SK-N-SH treated with all-trans-retinoic acid at 6 μM for 48 hours (cell line): ENCODE measurements around the gene CCDC93.

Experiments
- ATAC-seq: fragments of 200-7000 bp; cut with Tn5 transposase; 3 replicates; pipeline ENCODE4 v1.9.1; 2020; ENCODE audit warnings: mild to moderate bottlenecking, moderate library complexity
- ARNTL ChIP-seq: fragments of 450-650 bp; formaldehyde crosslinking; IDR thresholded peaks from 2 replicates; pipeline ENCODE4 v1.5.0; 2020; ENCODE audit warnings: low read depth, mild to moderate bottlenecking, moderate library complexity, borderline replicate concordance
- BACH2 ChIP-seq: fragments of 250-450 bp; sonication (Bioruptor Pico); IDR thresholded peaks from 2 replicates; pipeline ENCODE4 v1.9.0; 2021; ENCODE audit warnings: mild to moderate bottlenecking, borderline replicate concordance
- CSDC2 ChIP-seq: fragments of 250-450 bp; sonication (Bioruptor Pico); IDR thresholded peaks from 2 replicates; pipeline ENCODE4 v1.5.0; 2020; ENCODE audit warnings: mild to moderate bottlenecking, moderate library complexity
- GLIS3 ChIP-seq: fragments of 250-450 bp; sonication (Bioruptor Pico); IDR thresholded peaks from 2 replicates; pipeline ENCODE4 v1.5.0; 2020; ENCODE audit warnings: mild to moderate bottlenecking, moderate library complexity
- OSR1 ChIP-seq: fragments of 250-450 bp; sonication (Bioruptor Pico); IDR thresholded peaks from 2 replicates; pipeline ENCODE4 v1.8.0; 2022; ENCODE audit warnings: moderate library complexity, mild to moderate bottlenecking, inconsistent platforms
- PPARA ChIP-seq: fragments of 250-450 bp; sonication (Bioruptor Pico); IDR thresholded peaks from 2 replicates; pipeline ENCODE4 v1.5.0; 2020; ENCODE audit warnings: mild to moderate bottlenecking, borderline replicate concordance
- RARB ChIP-seq: fragments of 250-450 bp; sonication (Bioruptor Pico); IDR thresholded peaks from 2 replicates; pipeline ENCODE4 v1.8.0; 2021; ENCODE audit warnings: mild to moderate bottlenecking, moderate library complexity
- SNAI2 ChIP-seq: fragments of 250-450 bp; sonication (Bioruptor Pico); IDR thresholded peaks from 2 replicates; pipeline ENCODE4 v1.5.0; 2020; ENCODE audit warnings: mild to moderate bottlenecking, moderate library complexity
- TCF4 ChIP-seq: fragments of 250-450 bp; sonication (Bioruptor Pico); IDR thresholded peaks from 2 replicates; pipeline ENCODE4 v1.8.0; 2021; ENCODE audit warnings: mild to moderate bottlenecking, moderate library complexity, borderline replicate concordance
- TOX ChIP-seq: fragments of 250-450 bp; sonication (Bioruptor Pico); IDR thresholded peaks from 2 replicates; pipeline ENCODE4 v1.8.0; 2021; ENCODE audit warnings: mild to moderate bottlenecking, moderate library complexity, borderline replicate concordance
- ZC3H10 ChIP-seq: fragments of 250-450 bp; sonication (Bioruptor Pico); IDR thresholded peaks from 2 replicates; pipeline ENCODE4 v1.5.1; 2021; ENCODE audit warnings: mild to moderate bottlenecking, moderate library complexity
- ZFP30 ChIP-seq: fragments of 450-650 bp; formaldehyde crosslinking; IDR thresholded peaks from 2 replicates; pipeline ENCODE4 v1.5.0; 2022; ENCODE audit warnings: mild to moderate bottlenecking, moderate library complexity
- ZNF565 ChIP-seq: fragments of 450-650 bp; formaldehyde crosslinking; conservative IDR thresholded peaks from 2 replicates; pipeline ENCODE4 v1.5.0; 2020; ENCODE audit warnings: low read depth, mild to moderate bottlenecking, moderate library complexity
- ZNF70 ChIP-seq: fragments of 450-650 bp; formaldehyde crosslinking; IDR thresholded peaks from 2 replicates; pipeline ENCODE4 v1.5.0; 2020; ENCODE audit warnings: mild to moderate bottlenecking, moderate library complexity
- ZNF8 ChIP-seq: fragments of 450-650 bp; formaldehyde crosslinking; IDR thresholded peaks from 2 replicates; pipeline ENCODE4 v1.5.0; 2020; ENCODE audit warnings: mild to moderate bottlenecking, moderate library complexity
- TF ChIP-seq, protein P1 (sequence below): fragments of 250-450 bp; sonication (Bioruptor Pico); IDR thresholded peaks from 2 replicates; pipeline ENCODE4 v1.8.0; 2020; ENCODE audit warnings: mild to moderate bottlenecking, moderate library complexity, borderline replicate concordance
- TF ChIP-seq, protein P2 (sequence below): fragments of 250-450 bp; sonication (Bioruptor Pico); IDR thresholded peaks from 2 replicates; pipeline ENCODE4 v1.5.1; 2021; ENCODE audit warnings: mild to moderate bottlenecking, moderate library complexity
- TF ChIP-seq, protein P3 (sequence below): fragments of 250-450 bp; sonication (Bioruptor Pico); IDR thresholded peaks from 2 replicates; pipeline ENCODE4 v1.5.0; 2020; ENCODE audit warnings: mild to moderate bottlenecking, moderate library complexity
- TF ChIP-seq, protein P4 (sequence below): fragments of 250-450 bp; sonication (Bioruptor Pico); IDR thresholded peaks from 2 replicates; pipeline ENCODE4 v1.5.1; 2020; ENCODE audit warnings: low read depth, mild to moderate bottlenecking, moderate library complexity
- TF ChIP-seq, protein P5 (sequence below): fragments of 250-450 bp; sonication (Bioruptor Pico); IDR thresholded peaks from 2 replicates; pipeline ENCODE4 v1.8.0; 2021; ENCODE audit warnings: low read depth, mild to moderate bottlenecking, moderate library complexity, borderline replicate concordance

CCDC93 gene

DNA sequence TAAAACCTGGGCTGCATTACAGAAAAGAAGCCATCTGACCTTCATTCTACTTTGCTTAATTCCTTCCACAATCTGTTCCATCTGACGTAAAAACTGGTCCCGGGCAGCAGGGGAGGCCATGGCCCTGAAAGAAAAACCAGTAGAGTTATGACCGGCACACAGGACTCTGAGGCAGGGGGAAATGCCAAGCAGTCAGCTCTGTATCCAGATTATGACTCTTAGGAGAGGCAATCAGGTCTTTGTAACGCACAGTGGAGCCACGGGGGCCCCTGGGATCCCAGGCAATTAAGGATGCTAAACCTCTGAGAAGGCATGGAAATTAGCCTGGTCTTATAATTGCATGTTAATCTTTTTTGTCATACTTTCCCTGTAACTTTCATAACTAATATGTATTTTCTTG lies 78.4 kb downstream of the CCDC93 start (continued):
- TF ChIP-seq ZNF565 (CRISPR knock-in tag): no peak

DNA sequence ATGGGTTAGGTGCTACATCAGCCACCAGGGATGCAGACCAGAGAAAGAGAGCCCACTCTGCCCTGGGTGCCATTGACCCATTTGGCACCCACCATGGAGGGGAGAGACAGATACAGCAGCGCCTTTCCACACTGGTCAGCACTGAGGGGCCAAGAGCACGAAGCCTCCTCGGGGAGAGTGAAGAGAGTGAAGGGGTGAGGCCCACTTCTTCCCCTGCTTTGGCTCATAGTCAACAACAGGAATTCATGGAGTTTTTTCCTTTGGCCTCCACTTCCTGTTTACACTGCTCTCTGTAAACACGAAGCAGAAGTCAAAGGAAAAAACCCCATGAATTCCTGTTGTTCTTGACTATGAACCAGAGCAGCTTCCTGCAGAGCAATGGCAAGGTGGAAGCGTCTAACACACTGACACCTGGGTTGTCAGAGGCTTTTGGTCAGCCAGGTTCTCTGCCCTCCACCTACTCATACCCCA lies 80.0 kb downstream of the CCDC93 start:
- TF ChIP-seq TOX (CRISPR knock-in tag): no peak
- no peak for TF ChIP-seq CSDC2 (CRISPR knock-in tag)
- TF ChIP-seq SNAI2 (CRISPR knock-in tag): no peak
- ATAC-seq: no peak

DNA sequence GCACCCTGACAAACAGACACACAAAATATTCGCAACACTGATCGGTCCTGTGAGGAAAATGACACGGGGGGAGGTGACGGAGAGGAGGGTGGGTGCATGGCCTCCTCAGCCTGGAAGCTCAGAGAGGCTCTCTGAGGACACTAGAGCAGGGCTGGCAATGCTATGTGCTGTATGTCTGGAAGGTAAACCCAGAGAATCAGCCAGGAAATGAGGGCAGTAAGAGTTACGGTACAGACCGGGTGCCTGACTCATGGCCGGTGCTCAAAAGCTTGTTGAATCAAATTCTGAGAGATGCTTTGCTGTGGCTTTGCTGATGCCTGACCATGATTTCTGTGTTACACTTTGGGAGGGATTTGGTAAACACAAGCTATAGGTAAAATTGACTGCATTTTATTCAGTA lies 81.9 kb downstream of the CCDC93 start:
- no peak for ATAC-seq
- TF ChIP-seq ARNTL: no peak
- TF ChIP-seq PPARA (CRISPR knock-in tag): no peak
- no peak for TF ChIP-seq CSDC2 (CRISPR knock-in tag)
- TF ChIP-seq GLIS3: no peak
- TF ChIP-seq ZNF565 (CRISPR knock-in tag): no peak
- no peak for TF ChIP-seq RARB
- TF ChIP-seq BACH2: no peak
- TF ChIP-seq ZC3H10 (CRISPR knock-in tag): no peak
- no peak for TF ChIP-seq SNAI2 (CRISPR knock-in tag)
- TF ChIP-seq, protein P1, sequence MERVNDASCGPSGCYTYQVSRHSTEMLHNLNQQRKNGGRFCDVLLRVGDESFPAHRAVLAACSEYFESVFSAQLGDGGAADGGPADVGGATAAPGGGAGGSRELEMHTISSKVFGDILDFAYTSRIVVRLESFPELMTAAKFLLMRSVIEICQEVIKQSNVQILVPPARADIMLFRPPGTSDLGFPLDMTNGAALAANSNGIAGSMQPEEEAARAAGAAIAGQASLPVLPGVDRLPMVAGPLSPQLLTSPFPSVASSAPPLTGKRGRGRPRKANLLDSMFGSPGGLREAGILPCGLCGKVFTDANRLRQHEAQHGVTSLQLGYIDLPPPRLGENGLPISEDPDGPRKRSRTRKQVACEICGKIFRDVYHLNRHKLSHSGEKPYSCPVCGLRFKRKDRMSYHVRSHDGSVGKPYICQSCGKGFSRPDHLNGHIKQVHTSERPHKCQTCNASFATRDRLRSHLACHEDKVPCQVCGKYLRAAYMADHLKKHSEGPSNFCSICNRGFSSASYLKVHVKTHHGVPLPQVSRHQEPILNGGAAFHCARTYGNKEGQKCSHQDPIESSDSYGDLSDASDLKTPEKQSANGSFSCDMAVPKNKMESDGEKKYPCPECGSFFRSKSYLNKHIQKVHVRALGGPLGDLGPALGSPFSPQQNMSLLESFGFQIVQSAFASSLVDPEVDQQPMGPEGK (CRISPR knock-in tag): no peak
- TF ChIP-seq, protein P2, sequence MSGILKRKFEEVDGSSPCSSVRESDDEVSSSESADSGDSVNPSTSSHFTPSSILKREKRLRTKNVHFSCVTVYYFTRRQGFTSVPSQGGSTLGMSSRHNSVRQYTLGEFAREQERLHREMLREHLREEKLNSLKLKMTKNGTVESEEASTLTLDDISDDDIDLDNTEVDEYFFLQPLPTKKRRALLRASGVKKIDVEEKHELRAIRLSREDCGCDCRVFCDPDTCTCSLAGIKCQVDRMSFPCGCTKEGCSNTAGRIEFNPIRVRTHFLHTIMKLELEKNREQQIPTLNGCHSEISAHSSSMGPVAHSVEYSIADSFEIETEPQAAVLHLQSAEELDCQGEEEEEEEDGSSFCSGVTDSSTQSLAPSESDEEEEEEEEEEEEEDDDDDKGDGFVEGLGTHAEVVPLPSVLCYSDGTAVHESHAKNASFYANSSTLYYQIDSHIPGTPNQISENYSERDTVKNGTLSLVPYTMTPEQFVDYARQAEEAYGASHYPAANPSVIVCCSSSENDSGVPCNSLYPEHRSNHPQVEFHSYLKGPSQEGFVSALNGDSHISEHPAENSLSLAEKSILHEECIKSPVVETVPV (CRISPR knock-in tag): no peak
- TF ChIP-seq ZFP30 (CRISPR knock-in tag): no peak
- TF ChIP-seq ZNF8 (CRISPR knock-in tag): no peak
- no peak for TF ChIP-seq OSR1 (CRISPR knock-in tag)
- TF ChIP-seq ZNF70 (CRISPR knock-in tag): no peak
- TF ChIP-seq, all 23 proteins: peak for 0

DNA sequence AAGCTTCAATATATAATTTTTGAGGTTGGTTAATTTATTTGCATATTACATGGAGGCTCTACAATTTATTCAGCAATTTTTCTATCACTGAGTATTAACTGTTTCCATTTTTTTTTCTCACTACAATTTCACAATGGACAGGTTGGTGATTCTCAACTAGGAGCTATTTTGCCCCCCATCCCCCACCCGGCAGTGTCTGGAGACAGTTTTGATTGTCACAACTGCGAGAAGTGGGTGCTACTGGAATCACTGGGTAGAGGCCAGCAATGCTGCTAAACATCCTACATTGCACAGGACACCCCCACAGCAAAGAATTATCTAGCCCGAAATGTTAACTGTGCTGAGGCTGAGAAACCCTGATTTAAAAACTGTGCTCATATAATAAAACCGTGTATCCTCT lies 82.6 kb downstream of the CCDC93 start:
- no peak for TF ChIP-seq ARNTL
- TF ChIP-seq ZFP30 (CRISPR knock-in tag): no peak
- TF ChIP-seq TOX (CRISPR knock-in tag): no peak
- TF ChIP-seq, protein P3, sequence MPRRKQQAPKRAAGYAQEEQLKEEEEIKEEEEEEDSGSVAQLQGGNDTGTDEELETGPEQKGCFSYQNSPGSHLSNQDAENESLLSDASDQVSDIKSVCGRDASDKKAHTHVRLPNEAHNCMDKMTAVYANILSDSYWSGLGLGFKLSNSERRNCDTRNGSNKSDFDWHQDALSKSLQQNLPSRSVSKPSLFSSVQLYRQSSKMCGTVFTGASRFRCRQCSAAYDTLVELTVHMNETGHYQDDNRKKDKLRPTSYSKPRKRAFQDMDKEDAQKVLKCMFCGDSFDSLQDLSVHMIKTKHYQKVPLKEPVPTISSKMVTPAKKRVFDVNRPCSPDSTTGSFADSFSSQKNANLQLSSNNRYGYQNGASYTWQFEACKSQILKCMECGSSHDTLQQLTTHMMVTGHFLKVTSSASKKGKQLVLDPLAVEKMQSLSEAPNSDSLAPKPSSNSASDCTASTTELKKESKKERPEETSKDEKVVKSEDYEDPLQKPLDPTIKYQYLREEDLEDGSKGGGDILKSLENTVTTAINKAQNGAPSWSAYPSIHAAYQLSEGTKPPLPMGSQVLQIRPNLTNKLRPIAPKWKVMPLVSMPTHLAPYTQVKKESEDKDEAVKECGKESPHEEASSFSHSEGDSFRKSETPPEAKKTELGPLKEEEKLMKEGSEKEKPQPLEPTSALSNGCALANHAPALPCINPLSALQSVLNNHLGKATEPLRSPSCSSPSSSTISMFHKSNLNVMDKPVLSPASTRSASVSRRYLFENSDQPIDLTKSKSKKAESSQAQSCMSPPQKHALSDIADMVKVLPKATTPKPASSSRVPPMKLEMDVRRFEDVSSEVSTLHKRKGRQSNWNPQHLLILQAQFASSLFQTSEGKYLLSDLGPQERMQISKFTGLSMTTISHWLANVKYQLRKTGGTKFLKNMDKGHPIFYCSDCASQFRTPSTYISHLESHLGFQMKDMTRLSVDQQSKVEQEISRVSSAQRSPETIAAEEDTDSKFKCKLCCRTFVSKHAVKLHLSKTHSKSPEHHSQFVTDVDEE (CRISPR knock-in tag): no peak
- no peak for TF ChIP-seq SNAI2 (CRISPR knock-in tag)
- TF ChIP-seq, protein P4, sequence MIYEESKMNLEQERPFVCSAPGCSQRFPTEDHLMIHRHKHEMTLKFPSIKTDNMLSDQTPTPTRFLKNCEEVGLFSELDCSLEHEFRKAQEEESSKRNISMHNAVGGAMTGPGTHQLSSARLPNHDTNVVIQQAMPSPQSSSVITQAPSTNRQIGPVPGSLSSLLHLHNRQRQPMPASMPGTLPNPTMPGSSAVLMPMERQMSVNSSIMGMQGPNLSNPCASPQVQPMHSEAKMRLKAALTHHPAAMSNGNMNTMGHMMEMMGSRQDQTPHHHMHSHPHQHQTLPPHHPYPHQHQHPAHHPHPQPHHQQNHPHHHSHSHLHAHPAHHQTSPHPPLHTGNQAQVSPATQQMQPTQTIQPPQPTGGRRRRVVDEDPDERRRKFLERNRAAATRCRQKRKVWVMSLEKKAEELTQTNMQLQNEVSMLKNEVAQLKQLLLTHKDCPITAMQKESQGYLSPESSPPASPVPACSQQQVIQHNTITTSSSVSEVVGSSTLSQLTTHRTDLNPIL (CRISPR knock-in tag): no peak
- no peak for TF ChIP-seq TCF4

DNA sequence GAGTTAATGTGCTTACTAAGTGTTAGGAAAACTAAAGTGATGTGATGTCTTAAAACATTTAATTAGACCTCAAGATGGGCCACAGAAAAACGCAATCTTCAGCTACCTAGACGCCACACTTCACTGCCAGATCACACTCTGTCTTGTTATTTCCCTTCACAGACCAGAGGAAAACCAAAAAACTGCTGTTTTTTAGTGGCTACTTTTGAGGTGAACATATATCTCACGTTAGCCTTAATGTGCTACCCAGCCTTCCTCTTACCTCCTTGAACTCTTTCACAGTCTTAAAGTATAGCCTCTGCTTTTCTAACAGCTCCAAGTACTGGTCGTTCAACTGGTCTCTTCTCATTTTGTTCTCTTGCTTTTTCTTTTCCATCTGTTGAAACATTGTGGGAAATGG lies 83.1 kb downstream of the CCDC93 start:
- TF ChIP-seq, protein P3 (CRISPR knock-in tag): no peak
- TF ChIP-seq ARNTL: no peak
- TF ChIP-seq, protein P1 (CRISPR knock-in tag): no peak
- TF ChIP-seq ZC3H10 (CRISPR knock-in tag): no peak
- no peak for TF ChIP-seq PPARA (CRISPR knock-in tag)
- TF ChIP-seq RARB: no peak
- TF ChIP-seq ZNF8 (CRISPR knock-in tag): no peak
- TF ChIP-seq, protein P5, sequence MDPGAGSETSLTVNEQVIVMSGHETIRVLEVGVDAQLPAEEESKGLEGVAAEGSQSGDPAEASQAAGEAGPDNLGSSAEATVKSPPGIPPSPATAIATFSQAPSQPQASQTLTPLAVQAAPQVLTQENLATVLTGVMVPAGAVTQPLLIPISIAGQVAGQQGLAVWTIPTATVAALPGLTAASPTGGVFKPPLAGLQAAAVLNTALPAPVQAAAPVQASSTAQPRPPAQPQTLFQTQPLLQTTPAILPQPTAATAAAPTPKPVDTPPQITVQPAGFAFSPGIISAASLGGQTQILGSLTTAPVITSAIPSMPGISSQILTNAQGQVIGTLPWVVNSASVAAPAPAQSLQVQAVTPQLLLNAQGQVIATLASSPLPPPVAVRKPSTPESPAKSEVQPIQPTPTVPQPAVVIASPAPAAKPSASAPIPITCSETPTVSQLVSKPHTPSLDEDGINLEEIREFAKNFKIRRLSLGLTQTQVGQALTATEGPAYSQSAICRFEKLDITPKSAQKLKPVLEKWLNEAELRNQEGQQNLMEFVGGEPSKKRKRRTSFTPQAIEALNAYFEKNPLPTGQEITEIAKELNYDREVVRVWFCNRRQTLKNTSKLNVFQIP (CRISPR knock-in tag): no peak
- TF ChIP-seq SNAI2 (CRISPR knock-in tag): no peak
- ATAC-seq: no peak

More for the DNA sequence above, 82.6 kb downstream of the CCDC93 start:
- ATAC-seq: no peak
